NCI-H2196 treated with DMSO at 0.1 percent for 48 hours (cell line): ENCODE results near the gene TMEM115.
A peak's percentile ranks its signal among the peaks of the same experiment; 100 is the strongest.

Source experiments
- DNase-seq: peaks from one replicate; lab custom pipeline; 2025; ENCODE audit not compliant: unreplicated experiment; lab: John Stamatoyannopoulos, UW

The TMEM115 gene, protein sequence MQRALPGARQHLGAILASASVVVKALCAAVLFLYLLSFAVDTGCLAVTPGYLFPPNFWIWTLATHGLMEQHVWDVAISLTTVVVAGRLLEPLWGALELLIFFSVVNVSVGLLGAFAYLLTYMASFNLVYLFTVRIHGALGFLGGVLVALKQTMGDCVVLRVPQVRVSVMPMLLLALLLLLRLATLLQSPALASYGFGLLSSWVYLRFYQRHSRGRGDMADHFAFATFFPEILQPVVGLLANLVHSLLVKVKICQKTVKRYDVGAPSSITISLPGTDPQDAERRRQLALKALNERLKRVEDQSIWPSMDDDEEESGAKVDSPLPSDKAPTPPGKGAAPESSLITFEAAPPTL

DNA sequence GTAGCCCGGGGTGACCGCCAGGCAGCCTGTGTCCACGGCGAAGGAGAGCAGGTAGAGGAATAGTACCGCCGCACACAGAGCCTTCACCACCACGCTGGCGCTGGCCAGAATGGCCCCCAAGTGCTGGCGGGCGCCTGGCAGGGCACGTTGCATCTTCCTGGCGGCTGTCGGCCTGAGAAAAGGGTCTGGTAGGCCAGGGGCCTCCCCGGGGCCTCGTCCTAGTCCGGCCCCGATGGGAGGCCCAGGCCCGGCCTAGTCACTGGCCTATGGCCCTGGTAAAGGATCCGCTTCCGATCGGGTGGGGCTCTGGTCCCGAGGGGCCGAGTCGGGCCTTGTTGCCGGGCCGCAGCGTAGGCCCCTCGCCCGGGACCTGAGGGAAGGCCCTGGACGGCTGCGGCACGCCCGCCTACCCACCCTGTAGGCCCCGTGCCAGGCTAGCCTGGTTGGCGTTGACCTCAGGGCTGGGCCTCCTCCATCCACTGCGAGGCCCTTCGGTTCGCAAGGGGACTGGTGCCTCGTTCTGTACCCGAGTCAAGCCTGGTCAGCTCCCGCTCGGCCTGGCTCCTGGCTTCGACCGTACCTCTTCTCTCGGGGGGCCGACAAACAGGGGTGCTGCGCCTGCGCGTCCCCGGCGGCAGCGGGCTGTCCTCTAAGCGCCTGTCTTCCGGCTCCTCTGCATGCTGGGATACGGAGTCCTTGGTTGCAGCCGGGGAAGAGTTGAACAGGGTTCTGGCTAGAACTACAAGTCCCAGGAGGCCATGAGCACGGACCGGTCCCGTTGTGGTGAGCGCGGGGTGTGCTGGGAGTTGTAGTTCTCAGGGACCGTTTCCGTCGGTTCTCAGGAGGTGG lies at the start of gene TMEM115:
TSS of gene TMEM115 (minus strand) at position 611 of the 849 bp plus-strand sequence. CDS start at position 153, 458 bp downstream.
- DNase-seq = peak; percentile 83

DNA sequence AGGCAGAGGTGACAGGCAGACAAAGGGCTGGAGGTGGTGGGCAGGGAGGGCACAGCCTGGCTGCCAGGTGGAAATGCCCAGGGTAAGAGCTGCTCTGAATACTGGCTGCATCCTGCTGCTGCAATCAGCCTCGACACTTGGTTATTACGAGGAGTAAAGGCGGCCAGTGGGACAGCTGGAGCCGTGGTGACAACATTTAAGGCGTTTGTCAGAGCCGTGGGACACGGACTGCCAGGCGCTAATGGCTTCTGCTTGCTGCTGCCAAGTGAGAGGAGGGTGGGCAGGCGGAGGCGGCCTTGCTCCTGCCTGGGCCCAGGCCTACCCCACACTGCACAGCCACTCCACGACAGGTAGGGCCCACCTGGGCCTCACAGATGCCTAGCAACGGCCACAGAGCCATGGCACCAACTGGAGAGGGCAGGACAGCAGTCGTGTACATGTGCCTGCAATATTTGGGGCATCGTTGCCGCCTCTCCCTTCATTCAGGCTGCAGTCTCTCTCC lies 49.2 kb upstream of the TMEM115 start:
- no peak for DNase-seq

DNA sequence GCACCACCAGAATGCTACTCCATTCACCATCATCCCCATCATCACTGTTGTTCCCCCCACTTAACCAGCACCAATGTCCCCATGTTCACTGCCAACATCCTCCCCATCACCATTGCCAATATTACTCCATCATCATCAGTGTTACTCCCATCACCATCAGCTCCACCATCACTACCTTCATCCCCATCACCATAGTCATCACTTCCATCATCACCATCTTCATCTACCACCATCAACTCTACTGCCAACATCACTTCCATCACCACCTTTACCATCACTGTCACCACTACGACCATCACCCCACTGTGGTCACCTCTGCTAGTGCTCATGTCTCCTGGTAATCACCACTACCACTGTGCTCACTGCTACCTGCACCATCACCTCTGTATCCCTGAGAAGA lies 47.2 kb upstream of the TMEM115 start:
- DNase-seq = no peak

DNA sequence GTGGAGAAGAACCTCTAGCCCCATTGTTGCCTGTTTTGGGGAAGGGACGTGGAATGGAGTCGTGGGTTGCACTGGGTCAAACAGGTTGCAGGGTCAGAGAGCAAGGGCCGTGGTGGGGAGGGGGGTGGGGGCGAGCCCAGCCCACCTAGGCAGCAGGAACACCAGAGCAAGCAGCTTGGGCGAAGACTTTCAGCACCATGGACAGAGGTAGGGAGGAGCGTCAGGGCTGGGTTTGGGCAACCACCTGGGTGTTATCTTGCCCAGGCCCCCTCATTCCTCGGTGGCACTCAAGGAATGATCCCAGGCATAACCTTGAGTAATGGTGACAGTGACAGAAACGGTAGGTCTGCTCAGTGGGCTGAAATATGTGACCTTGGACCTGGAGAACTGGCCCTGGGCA lies 45.9 kb upstream of the TMEM115 start:
- DNase-seq = no peak

DNA sequence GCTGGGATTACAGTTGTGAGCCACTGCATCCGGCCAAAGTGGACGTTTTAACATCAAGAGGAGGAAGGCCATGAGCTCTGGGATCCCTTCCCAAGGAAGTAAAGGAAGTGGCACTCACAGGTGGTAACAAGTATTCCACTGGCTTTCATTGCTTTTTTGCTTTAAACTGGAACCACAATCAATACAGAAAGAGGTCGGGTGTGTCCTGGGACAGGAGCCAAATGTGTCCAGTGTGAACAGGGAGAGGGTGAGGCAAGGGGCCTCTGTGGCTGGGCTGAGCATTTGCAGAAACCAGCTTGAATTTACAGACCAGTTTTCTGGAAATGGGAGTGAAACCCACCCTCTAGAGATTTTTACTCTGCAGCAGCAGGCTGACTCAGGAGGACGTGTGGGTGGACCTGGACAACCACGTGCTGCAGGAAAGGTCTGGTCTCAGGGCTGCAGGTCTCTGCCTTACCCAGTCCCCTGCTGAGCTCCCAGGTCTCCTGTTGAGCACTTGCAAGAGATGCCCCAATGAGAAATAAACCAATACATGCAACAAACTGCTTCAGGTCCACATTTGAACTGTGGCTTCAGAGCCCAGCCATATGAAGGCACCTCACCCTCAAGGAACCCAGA lies 42.8 kb upstream of the TMEM115 start:
- no peak for DNase-seq

DNA sequence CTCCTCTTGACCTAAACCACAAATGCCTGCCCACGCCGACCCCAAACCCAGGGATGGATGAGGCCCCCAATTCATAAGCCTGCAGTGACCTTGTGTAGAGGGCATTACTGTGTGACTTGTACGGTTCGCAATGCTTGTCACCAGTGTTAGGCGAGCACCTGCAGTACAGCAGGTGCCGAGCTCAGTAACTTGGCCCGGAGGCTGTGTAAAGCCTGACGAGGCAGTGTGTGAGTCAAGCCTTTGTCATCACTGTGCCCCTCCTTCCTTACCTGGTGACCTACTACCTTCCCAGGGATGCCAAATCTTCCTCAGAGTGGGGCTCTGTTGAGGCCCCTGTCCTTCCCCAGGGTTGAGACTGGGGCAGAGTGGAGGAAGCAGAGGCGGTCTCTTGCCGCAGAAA lies 37.2 kb upstream of the TMEM115 start:
- DNase-seq = no peak

DNA sequence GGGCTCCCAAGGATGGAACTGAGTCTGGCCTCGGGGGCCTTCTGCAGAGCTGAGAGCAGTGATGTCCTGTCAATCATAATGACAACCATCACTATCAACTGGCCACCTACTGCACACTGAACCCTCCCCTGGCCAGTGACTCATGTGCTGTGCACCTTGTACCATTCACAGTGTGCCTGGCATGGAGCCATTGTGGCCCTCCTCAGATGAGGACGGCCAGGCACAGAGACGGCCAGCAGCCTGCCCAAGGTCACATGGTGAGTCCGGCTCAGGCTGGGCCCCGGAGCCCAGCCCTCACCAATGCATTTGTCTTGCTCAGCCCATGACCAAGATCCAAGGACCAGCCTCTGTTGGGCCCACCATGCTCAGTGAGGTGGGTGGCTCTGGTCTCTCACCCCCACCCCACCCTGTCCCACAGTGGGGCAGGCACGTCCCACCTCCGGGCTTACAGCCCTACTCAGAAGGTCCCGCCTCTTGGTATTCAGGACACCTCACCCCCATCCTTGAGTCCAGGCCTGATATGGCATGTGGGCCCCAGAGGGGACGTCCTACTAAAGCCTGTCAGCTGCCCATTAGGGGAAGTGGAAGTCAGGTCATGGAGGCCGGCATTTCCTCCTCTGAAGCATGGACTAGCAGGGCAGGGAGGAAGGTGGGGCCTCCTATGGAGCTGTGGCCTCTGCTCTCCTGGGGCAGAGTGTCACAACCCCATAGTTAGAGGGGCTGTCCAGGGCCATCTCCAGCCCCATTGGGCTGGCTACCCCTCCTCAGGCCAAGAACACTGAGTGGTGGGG lies 35.9 kb upstream of the TMEM115 start:
- no peak for DNase-seq

DNA sequence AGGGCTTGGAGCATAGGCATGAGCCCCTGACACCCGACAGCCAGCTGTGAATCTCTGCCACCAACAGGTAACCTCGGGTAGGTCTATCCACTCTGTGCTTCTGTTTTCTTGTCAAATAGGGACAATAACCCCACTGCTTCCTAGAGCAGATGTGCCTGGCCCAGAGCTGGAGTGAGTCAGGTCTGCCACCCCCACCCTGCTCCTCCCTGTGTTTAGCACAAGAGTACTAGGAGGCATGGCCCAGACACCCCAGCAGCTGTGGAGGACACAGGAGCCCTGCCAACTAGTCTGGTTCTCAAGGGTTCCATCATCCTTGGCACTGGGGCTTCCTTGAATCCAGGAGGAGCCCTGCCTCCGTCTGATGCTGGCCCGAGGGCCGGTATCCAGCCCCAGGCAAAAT lies 33.7 kb upstream of the TMEM115 start:
- no peak for DNase-seq

DNA sequence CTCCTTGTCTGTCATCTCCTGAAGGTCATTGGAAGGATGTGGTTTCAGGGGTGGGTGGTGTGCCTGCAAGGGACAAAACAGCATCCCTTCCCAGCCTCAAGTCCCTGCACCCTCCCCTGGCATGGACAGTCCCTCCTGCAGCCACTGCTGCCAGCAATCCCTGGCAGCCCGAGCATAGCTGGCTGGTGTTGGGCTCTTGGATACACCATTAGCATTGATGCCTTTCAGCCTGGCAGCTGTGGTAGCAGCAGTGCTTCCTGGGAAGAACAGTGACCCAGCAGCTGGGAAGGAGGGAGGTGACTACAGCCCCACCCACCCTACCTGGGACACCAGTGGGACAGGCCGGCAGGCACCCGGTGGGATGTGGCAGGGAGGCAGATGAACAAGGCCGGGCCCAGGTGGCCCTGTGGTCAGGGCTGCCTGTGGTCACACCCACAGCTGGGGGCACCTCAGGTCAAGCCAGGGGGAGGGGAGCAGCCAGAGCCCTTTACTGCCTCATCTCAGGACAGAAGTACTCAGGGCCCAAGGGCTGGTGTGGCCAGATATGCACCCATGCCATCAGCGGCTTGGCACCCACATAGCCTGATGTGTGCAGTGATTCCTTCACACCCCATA lies 32.9 kb upstream of the TMEM115 start:
- DNase-seq = no peak

DNA sequence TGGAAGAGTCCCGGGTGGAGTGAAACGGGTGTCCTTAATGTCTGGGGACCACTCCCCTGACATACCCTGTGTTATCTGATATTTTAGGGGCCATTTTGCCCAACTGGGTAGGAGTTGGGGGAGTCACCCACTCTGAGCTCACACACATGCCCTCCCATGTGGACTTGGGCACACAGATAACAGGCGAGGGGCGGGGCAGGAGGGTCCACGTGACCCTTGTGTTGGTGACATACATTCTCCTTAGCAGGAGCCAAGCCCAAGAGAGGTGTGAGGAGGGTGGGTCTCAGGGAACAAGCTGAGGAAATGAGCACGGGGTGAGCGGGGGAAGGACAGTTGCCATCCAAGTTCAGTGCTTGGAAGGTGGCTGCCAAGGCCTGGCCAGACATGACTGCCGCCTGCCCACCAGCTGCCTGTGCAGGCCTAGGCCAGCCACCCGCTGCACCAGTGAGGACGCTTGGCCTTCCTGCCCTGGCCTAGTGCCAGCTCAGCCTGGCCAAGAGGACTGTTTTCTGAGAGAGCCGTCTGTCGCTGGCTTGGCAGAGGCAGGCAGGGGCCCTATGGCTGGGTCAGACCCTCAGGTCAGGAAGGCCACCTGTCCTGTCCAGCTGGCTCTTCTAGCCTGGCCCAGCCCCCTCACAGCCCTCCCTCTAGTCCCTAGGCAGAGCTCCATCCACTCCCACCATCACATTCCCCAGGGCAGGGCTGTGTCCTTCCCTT lies 31.3 kb upstream of the TMEM115 start:
- peak; percentile 57 for DNase-seq

DNA sequence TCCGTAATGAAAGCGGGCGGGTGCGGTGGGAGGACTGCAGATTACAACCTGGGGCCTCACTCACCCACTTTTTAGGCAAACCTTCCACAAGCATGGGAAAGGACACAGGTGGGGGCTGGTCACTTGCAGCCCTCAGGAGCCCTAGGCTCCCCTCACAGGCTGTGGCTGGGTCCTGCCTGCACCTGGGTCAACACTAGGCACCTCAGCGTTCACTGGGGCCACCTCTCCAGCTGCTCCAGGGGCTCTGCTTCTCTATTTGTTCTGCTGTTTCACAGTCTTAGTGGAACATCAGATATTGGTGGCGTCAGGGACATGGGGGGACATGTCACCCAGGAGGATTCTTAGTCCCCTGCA lies 30.1 kb upstream of the TMEM115 start:
- no peak for DNase-seq

DNA sequence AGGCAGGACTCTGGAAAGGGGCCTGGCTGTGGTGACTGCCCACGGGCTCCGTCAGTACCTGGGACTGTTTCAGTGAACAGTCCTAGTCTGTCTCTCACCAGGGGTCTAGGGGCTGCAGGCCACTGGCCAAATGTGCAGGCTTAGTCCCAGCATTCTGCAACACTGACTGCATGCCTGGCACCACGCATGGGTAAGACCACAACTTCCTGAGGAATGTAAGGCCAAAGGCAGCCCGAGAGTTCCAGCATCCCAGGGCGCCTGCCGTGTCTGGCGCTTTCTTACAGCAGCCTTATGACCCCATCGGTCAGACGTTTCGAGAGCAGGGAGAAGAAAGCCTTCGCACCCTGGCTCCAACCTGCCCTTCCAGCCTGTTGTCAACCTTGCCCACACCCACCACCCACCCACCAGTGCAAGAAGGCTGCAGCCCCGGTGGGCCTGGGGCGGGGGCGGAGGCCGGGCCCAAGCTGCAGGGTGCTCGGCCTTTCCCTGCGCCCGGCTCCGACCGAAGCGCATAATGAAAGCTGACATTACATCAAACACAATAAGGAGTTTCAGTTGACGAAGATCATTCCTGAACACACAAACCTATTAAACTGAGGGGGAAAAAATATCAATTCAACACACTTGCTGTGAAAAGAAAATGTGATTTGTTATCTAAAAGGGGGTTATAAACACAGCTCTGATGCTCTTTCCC lies 29.5 kb upstream of the TMEM115 start:
- no peak for DNase-seq

DNA sequence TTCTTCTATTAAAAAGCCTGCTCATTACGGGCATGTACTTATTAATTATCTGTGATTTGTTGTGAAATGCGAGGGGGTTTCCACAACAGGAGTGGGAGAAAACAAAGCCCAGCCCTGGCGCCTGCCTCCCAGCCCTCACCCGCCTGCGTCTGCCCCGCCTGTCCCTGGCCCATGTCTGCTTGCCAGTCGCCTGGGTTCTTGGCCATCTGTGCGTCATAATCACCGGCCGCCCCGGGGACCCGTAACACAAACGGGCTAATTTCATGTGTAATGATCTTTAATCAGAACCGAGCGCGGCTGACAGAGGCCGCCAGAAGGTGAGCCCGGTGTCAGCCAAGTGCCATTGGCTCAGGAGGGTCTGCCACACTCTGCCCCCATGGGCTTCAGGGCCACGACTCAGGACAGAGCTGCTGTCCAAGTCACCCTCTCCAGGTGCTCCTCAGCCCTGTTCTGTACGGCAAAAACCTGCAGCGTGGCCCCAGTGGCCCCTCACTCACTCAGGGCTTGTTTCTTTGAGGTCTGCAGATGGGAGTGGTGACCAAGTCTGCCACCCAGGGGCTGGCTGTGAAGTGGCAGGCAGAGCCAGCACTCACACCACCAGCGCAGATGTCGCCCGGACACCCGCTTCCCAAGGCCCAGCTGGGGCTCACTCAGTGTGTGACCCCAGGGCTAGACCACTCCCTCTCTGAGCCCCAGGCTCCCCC lies 28.8 kb upstream of the TMEM115 start:
- no peak for DNase-seq

DNA sequence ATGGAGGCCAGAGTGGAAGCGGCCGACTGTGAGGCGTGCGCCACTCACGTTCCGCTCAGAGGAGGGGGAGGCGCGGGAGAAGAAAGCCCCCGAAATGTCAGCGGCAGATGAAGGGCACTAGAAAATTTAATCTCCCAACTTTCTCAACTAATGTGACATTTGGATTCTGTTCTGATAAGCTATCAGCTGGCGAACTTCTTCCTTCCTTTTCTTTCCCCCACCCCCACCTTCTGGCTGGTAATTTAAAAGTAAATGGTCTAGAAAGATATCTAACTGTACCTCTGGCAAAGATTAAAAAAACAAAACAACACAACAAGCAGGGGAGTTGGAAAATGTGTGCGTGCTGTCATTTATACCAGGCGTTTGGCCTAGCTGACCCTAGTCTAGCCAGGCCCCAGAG lies 26.4 kb upstream of the TMEM115 start:
- DNase-seq = no peak

DNA sequence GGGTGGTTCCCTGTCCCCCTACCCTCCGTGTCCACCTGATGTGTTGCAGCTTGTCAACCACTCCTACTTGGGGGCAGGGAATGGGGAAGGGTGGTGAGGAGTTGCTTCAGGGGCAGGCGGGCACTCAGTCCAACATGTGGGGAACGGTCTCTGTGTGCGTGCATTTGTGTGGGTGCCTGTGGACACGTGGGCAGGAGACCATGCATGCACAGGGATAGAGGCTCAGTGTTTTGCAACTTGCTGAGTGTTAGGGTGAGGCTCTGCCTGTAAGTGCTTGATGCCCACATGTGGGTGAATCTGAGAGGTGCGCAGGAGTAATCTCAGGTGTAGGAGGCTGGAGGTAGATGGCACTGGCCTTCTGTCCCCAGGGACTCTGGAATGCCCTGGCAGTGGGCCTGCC lies 24.4 kb upstream of the TMEM115 start:
- no peak for DNase-seq

DNA sequence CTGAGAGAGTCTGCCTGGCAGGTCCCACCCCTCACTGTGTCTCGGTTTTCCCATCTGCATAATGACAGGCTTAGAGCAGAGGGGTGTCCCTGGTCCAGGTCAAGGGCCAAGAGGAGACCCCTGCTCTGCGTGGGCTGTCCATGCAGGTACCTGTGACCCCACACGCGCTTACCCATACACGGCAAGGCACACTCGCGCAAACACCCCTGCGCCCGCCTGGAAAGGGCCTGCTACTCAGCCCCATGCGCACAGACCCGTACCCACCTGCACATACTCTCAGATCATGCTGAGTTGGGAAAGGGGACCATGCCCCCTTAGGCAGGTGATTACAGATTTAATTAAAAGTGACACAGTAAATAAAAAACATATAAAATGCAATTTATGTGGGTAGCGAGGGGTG lies 23.4 kb upstream of the TMEM115 start:
- DNase-seq = no peak

DNA sequence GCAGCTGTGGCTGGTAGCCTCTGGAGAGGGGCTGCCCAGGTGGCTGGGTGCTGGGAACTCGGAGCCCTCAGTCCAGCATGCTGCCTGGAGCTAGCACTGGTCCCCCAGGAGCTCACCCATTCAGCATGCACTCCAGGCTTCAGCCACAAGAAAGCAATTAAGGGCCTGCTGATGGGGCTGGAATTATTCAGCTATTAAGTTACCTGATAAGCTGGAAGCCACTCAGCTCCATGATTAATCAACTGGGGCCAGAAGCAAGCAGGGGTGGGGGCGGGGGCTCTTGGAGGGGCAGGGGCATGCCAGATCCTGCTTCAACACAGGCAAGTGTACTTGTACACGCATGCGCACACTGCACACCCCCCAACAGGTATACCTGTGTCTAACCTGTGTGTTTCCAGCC lies 22.1 kb upstream of the TMEM115 start:
- DNase-seq = no peak

DNA sequence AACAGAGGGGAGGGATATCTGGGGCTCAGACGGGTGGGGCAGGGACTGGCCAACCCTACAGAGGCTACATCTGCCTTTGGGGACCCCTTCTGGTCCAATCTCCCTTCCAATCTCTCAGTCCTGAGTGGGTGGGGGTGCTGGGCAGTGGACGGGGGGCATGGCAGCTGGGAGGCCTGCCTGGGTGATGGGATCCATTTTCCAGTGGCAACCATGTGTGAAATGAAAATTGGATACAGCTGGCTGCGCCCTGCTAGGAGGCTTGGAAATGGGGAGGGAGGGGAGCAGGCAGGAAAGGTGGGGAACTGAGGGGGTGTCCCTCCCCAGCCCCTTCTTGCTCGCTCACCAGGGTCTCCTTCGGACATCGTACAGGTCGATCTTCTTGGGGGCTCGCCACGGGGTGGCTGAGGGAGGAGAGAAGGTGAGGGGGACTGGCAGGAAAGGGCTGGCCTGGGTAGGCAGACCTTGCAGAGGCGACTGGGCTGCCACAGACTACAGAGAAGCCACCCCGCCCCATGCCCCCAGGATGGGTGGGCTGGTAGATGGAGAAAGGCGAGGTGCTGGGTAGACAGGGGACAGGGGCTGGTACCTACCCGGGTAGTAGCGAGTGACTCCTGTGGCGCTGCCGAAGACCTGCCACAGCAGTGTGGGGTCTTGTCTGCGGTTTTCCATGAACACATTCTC lies 21.2 kb upstream of the TMEM115 start:
- DNase-seq = no peak
